ENCODE measurements around the gene CDC42EP4. TPM values are rescaled to one million over a fixed set of nuclear protein-coding genes. Genes with fewer than 3 reads are reported as not detected.

CDC42EP4 gene
- total RNA-seq, 1 experiment from 2014 or later = 83.1 TPM

DNA sequence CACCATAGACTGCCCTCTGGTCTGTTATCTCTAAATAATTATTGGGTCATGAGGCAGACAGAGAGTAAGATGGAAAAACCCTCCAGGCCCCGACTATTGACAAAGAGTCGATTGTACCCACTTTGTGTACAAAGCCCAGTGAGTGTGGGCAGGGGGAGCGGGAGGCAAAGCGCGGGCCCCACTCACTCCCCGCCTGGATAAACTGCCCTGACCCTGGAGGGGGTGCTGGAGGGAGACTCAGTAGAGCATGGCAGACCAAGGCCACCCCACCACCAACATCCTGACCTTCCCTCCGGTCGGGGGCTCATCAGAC, 38.9 kb downstream of the CDC42EP4 start:
- no peak overlapping the region for H3K4me3 ChIP-seq (ENCODE audit: low read length)
- no peaks in the 10 kb centered on the region for H3K4me1 ChIP-seq (ENCODE audit: insufficient read depth, low read length)
- no peaks in the 10 kb centered on the region for H3K9me2 ChIP-seq (replicated peaks; ENCODE audit: low read length)
- no TSS peak for BruUV-seq (replicated peaks)
- H3K36me3 ChIP-seq (ENCODE audit: low read depth, low read length) = no peaks in the 10 kb centered on the region
- H3K4me2 ChIP-seq (ENCODE audit: low read length) = no peak overlapping the region
- POLR2A ChIA-PET (ENCODE audit: unreplicated experiment) = no interaction called here
- no peaks in the 10 kb centered on the region for H4K20me1 ChIP-seq (ENCODE audit: low read length)
- no peak overlapping the region for H3K27ac ChIP-seq (ENCODE audit: low read length)
- no peak overlapping the region for H2AFZ ChIP-seq (ENCODE audit: low read length)
- DNase-seq = no peak
- no peaks in the 10 kb centered on the region for H3F3A ChIP-seq (ENCODE audit: low read length, unreplicated experiment)
- CTCF ChIA-PET = no interaction called here
- H3K27me3 ChIP-seq (ENCODE audit: low read length) = no peaks in the 10 kb centered on the region
- no peaks in the 10 kb centered on the region for H3K9me3 ChIP-seq (ENCODE audit: low read length)
- no peaks in the 10 kb centered on the region for H3K79me2 ChIP-seq (ENCODE audit: low read length)
- no peak overlapping the region for H3K9ac ChIP-seq (ENCODE audit: low read length)
- no peak for TF ChIP-seq EZH2phosphoT487 (IDR thresholded peaks at IDR 0.05; ENCODE audit: borderline replicate concordance, low read length)
- intact Hi-C loops (cut with micrococcal nuclease) = no loop called here
- no peak for ATAC-seq

DNA sequence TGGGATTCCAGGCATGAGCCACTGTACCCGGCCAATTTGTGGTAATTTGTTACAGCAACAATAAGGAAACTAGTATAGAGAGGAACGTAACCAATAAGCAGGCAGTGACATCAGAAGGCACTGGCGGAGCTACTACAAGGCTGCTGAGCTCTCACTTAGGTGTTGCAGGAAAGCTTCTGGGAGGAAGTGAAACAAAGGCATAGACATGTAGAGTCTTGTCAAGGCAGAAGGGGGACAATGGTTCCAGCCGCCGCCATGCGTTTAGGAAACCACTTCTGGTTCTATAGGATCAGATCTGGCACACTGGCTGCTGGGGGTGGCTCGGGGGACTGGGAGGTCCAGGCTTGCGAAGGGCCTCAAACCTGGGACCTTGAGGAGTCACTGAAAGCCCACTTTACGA, 40.7 kb downstream of the CDC42EP4 start:
- no peak for DNase-seq
- H2AFZ ChIP-seq (ENCODE audit: low read length) = no peak overlapping the region

DNA sequence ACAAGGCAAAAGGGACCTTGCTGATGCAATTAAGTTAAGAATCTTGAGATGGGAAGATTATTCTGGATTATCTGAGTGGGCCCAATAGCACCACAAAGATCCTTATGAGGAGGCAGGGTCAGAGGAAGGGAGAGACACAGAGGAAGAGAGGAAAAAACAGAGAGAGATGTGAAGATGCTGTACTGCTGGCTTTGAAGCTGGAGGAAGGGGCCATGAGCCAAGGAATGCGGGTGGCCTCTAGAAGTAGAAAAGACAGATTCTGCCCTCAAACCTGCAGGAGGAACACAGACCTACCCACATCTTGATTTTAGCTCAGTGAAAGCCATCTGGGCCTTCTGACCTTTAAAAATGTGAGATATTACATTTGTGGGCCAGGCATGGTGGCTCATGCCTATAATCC, 42.0 kb downstream of the CDC42EP4 start:
- H3K4me1 ChIP-seq (ENCODE audit: insufficient read depth, low read length) = no peaks in the 10 kb centered on the region
- H4K20me1 ChIP-seq (ENCODE audit: low read length) = no peaks in the 10 kb centered on the region
- no peak overlapping the region for H2AFZ ChIP-seq (ENCODE audit: low read length)
- no peaks in the 10 kb centered on the region for H3K27me3 ChIP-seq (ENCODE audit: low read length)
- no TSS peak for BruUV-seq (replicated peaks)
- no peaks in the 10 kb centered on the region for H3K9me2 ChIP-seq (replicated peaks; ENCODE audit: low read length)
- CTCF ChIA-PET = no interaction called here
- H3K9me3 ChIP-seq (ENCODE audit: low read length) = no peaks in the 10 kb centered on the region
- H3K27ac ChIP-seq (ENCODE audit: low read length) = no peak overlapping the region
- ATAC-seq (no peak), DNase-seq (no peak)
- H3K9ac ChIP-seq (ENCODE audit: low read length) = no peak overlapping the region
- H3K79me2 ChIP-seq (ENCODE audit: low read length) = no peaks in the 10 kb centered on the region
- no peak overlapping the region for H3K4me3 ChIP-seq (ENCODE audit: low read length)
- H3K36me3 ChIP-seq (ENCODE audit: low read depth, low read length) = no peaks in the 10 kb centered on the region
- TF ChIP-seq EZH2phosphoT487 (IDR thresholded peaks at IDR 0.05; ENCODE audit: borderline replicate concordance, low read length) (no peak), EZH2 (IDR thresholded peaks at IDR 0.05; ENCODE audit: low read length, unreplicated experiment) (no peak)
- TF ChIP-seq, protein P1, sequence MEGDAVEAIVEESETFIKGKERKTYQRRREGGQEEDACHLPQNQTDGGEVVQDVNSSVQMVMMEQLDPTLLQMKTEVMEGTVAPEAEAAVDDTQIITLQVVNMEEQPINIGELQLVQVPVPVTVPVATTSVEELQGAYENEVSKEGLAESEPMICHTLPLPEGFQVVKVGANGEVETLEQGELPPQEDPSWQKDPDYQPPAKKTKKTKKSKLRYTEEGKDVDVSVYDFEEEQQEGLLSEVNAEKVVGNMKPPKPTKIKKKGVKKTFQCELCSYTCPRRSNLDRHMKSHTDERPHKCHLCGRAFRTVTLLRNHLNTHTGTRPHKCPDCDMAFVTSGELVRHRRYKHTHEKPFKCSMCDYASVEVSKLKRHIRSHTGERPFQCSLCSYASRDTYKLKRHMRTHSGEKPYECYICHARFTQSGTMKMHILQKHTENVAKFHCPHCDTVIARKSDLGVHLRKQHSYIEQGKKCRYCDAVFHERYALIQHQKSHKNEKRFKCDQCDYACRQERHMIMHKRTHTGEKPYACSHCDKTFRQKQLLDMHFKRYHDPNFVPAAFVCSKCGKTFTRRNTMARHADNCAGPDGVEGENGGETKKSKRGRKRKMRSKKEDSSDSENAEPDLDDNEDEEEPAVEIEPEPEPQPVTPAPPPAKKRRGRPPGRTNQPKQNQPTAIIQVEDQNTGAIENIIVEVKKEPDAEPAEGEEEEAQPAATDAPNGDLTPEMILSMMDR (conservative IDR thresholded peaks at IDR 0.05; ENCODE audit: low read depth, low read length) = no peak
- POLR2A ChIA-PET (ENCODE audit: unreplicated experiment) = no interaction called here
- H3K4me2 ChIP-seq (ENCODE audit: low read length) = no peak overlapping the region
- intact Hi-C loops (cut with micrococcal nuclease) = no loop called here
- H3F3A ChIP-seq (ENCODE audit: low read length, unreplicated experiment) = no peaks in the 10 kb centered on the region

More for the DNA sequence above, 40.7 kb downstream of the CDC42EP4 start:
- no peaks in the 10 kb centered on the region for H3F3A ChIP-seq (ENCODE audit: low read length, unreplicated experiment)
- no peaks in the 10 kb centered on the region for H3K36me3 ChIP-seq (ENCODE audit: low read depth, low read length)
- H3K79me2 ChIP-seq (ENCODE audit: low read length) = no peaks in the 10 kb centered on the region
- no TSS peak for BruUV-seq (replicated peaks)
- intact Hi-C loops (cut with micrococcal nuclease) = no loop called here
- ChIA-PET CTCF (no interaction called here), POLR2A (ENCODE audit: unreplicated experiment) (no interaction called here)
- no peak overlapping the region for H3K9ac ChIP-seq (ENCODE audit: low read length)
- TF ChIP-seq EZH2 (IDR thresholded peaks at IDR 0.05; ENCODE audit: low read length, unreplicated experiment) (no peak), EZH2phosphoT487 (IDR thresholded peaks at IDR 0.05; ENCODE audit: borderline replicate concordance, low read length) (no peak)
- TF ChIP-seq, protein P1 (conservative IDR thresholded peaks at IDR 0.05; ENCODE audit: low read depth, low read length) = no peak
- H3K27me3 ChIP-seq (ENCODE audit: low read length) = no peaks in the 10 kb centered on the region
- no peaks in the 10 kb centered on the region for H3K9me3 ChIP-seq (ENCODE audit: low read length)
- H3K27ac ChIP-seq (ENCODE audit: low read length) = no peak overlapping the region
- no peaks in the 10 kb centered on the region for H4K20me1 ChIP-seq (ENCODE audit: low read length)
- H3K9me2 ChIP-seq (replicated peaks; ENCODE audit: low read length) = no peaks in the 10 kb centered on the region
- no peak overlapping the region for H3K4me3 ChIP-seq (ENCODE audit: low read length)
- no peak overlapping the region for H3K4me2 ChIP-seq (ENCODE audit: low read length)
- no peak for ATAC-seq
- H3K4me1 ChIP-seq (ENCODE audit: insufficient read depth, low read length) = no peaks in the 10 kb centered on the region

Data from PC-3 (cell line).